Measurements from ENCODE around the gene PERCC1. TPM values are rescaled to one million over a fixed set of nuclear protein-coding genes. Genes with fewer than 3 reads are reported as not detected.
A peak's percentile ranks its signal among the peaks of the same experiment; 100 is the strongest.

PERCC1 gene
- 0.18 TPM in 1 of 2 replicates, not detected in the other for total RNA-seq
- polyA plus RNA-seq, result not detected in 2 replicates

GRCh38 chr16:1430759-1431496, at the start of gene PERCC1:
Gene PERCC1, plus strand, starts transcription at chr16:1431078. Its CDS starts 1,516 bp downstream, at chr16:1432594.
- Histone ChIP-seq H3K9me3 (ENCODE audit: low read depth) (no peaks in the 10 kb centered on the region), H3K27ac (peak within 1 kb of the TSS; percentile 38), H3K36me3 (no peaks in the 10 kb centered on the region), H3K4me1 (ENCODE audit: low read depth) (peaks cover 9% of the 10 kb centered on the region), H3K27me3 (no peaks in the 10 kb centered on the region), H3K4me3 (no peak within 1 kb of the TSS)
- DNase-seq (ENCODE audit: low read depth in 1 of 2, low spot score in 1 of 2), result no peak
- TF ChIP-seq CTCF (IDR thresholded peaks at IDR 0.05; ENCODE audit: low read depth, low read length), result no peak

GRCh38 chr16:1381612-1382406, 49.1 kb upstream of the PERCC1 start:
- Histone ChIP-seq H3K36me3 (no peaks in the 10 kb centered on the region), H3K27me3 (peaks cover 3% of the 10 kb centered on the region), H3K9me3 (ENCODE audit: low read depth) (no peaks in the 10 kb centered on the region), H3K4me3 (no peak overlapping the region), H3K27ac (no peak overlapping the region), H3K4me1 (ENCODE audit: low read depth) (no peaks in the 10 kb centered on the region)
- DNase-seq (ENCODE audit: low read depth in 1 of 2, low spot score in 1 of 2), result no peak
- no peak for TF ChIP-seq CTCF (IDR thresholded peaks at IDR 0.05; ENCODE audit: low read depth, low read length)

GRCh38 chr16:1383556-1383955, 47.3 kb upstream of the PERCC1 start:
- no peaks in the 10 kb centered on the region for H3K36me3 ChIP-seq
- DNase-seq (ENCODE audit: low read depth in 1 of 2, low spot score in 1 of 2), result no peak
- H3K4me3 ChIP-seq, result no peak overlapping the region
- H3K4me1 ChIP-seq (ENCODE audit: low read depth), result no peaks in the 10 kb centered on the region
- no peaks in the 10 kb centered on the region for H3K27me3 ChIP-seq
- no peaks in the 10 kb centered on the region for H3K9me3 ChIP-seq (ENCODE audit: low read depth)
- no peak overlapping the region for H3K27ac ChIP-seq
- TF ChIP-seq CTCF (IDR thresholded peaks at IDR 0.05; ENCODE audit: low read depth, low read length), result no peak

GRCh38 chr16:1385232-1385631, 45.6 kb upstream of the PERCC1 start:
- Histone ChIP-seq H3K4me1 (ENCODE audit: low read depth) (no peaks in the 10 kb centered on the region), H3K36me3 (peaks cover 3% of the 10 kb centered on the region), H3K9me3 (ENCODE audit: low read depth) (no peaks in the 10 kb centered on the region), H3K27ac (no peak overlapping the region), H3K27me3 (no peaks in the 10 kb centered on the region), H3K4me3 (no peak overlapping the region)
- no peak for TF ChIP-seq CTCF (IDR thresholded peaks at IDR 0.05; ENCODE audit: low read depth, low read length)
- no peak for DNase-seq (ENCODE audit: low read depth in 1 of 2, low spot score in 1 of 2)

- H3K27ac ChIP-seq, result no peak overlapping the region
- no peaks in the 10 kb centered on the region for H3K9me3 ChIP-seq (ENCODE audit: low read depth)
- no peak for TF ChIP-seq CTCF (IDR thresholded peaks at IDR 0.05; ENCODE audit: low read depth, low read length)
- no peak overlapping the region for H3K4me3 ChIP-seq
- no peaks in the 10 kb centered on the region for H3K27me3 ChIP-seq
- peaks cover 8% of the 10 kb centered on the region for H3K36me3 ChIP-seq
- DNase-seq (ENCODE audit: low read depth in 1 of 2, low spot score in 1 of 2), result no peak
- no peaks in the 10 kb centered on the region for H3K4me1 ChIP-seq (ENCODE audit: low read depth)
Measured at GRCh38 chr16:1387331-1387730, 43.5 kb upstream of the PERCC1 start.

All from cardiac muscle cell (in vitro differentiated cells and primary cell).